GM12872 (cell line): ENCODE measurements around the gene PDGFD.

Experiments used
- CTCF ChIP-seq: IDR thresholded peaks from 3 replicates; pipeline ENCODE4 v1.5.1; 2011; ENCODE audit warnings: low read depth, mild to moderate bottlenecking, low read length, moderate library complexity; ENCODE audit not compliant: insufficient read depth

Gene PDGFD

GRCh38 chr11:103872748-103873147, 291.2 kb downstream of the PDGFD start:
- no peak for TF ChIP-seq CTCF

GRCh38 chr11:103871923-103872551, 291.9 kb downstream of the PDGFD start:
- TF ChIP-seq CTCF = no peak

- TF ChIP-seq CTCF = no peak
Observed at GRCh38 chr11:103870821-103871309, 293.1 kb downstream of the PDGFD start.

GRCh38 chr11:103867481-103867880, 296.5 kb downstream of the PDGFD start:
- TF ChIP-seq CTCF = no peak

- TF ChIP-seq CTCF = no peak
Observed at GRCh38 chr11:103863497-103863896, 300.4 kb downstream of the PDGFD start.

GRCh38 chr11:103862802-103863174, 301.2 kb downstream of the PDGFD start:
- no peak for TF ChIP-seq CTCF

- no peak; the same call in 2 of the 3 replicates for TF ChIP-seq CTCF
Observed at GRCh38 chr11:103862094-103862801, 301.7 kb downstream of the PDGFD start.
